ENCODE measurements around the gene SUPT6H.
A peak's percentile ranks its signal among the peaks of the same experiment; 100 is the strongest.
"Not testable (repeated sequence)": the region's sequence is repeated elsewhere in the genome, so short reads cannot be mapped to it uniquely, and the experiment has no call there.

Gene SUPT6H

GRCh38 chr17:28722417-28723158 is 60.6 kb downstream of the SUPT6H start:
- no peak for DNase-seq

- DNase-seq, result no peak
Measured at GRCh38 chr17:28723159-28723835, 61.3 kb downstream of the SUPT6H start.

- DNase-seq, result not testable (repeated sequence)
Measured at GRCh38 chr17:28723836-28724499, 62.0 kb downstream of the SUPT6H start.

- no peak for DNase-seq
Measured at GRCh38 chr17:28724500-28725165, 62.6 kb downstream of the SUPT6H start.

- no peak for DNase-seq
Measured at GRCh38 chr17:28725166-28725659, 63.2 kb downstream of the SUPT6H start.

- peak; percentile 31 for DNase-seq
Measured at GRCh38 chr17:28725660-28726225, 63.7 kb downstream of the SUPT6H start.

GRCh38 chr17:28726226-28726626 is 64.2 kb downstream of the SUPT6H start, which contains the start of gene TLCD1:
Gene TLCD1, minus strand, starts transcription at chr17:28726233. Its CDS starts 136 bp downstream, at chr17:28726097.
- DNase-seq, result peak; percentile 71

GRCh38 chr17:28726627-28727491 is 64.9 kb downstream of the SUPT6H start:
- peak; percentile 92 for DNase-seq

- DNase-seq, result peak; percentile 97
Measured at GRCh38 chr17:28728364-28729200, 66.6 kb downstream of the SUPT6H start, which contains the start of gene NEK8. Gene NEK8, plus strand, starts transcription at chr17:28728788. Its CDS starts 26 bp downstream, at chr17:28728814.

GRCh38 chr17:28729950-28730330 is 67.9 kb downstream of the SUPT6H start:
- DNase-seq, result no peak

GRCh38 chr17:28733346-28733745 is 71.3 kb downstream of the SUPT6H start:
- DNase-seq, result no peak

GRCh38 chr17:28734712-28735241 is 72.8 kb downstream of the SUPT6H start:
- DNase-seq, result no peak

- DNase-seq, result no peak
Measured at GRCh38 chr17:28735242-28735722, 73.3 kb downstream of the SUPT6H start.

- DNase-seq, result not testable (repeated sequence)
Measured at GRCh38 chr17:28735913-28736769, 74.1 kb downstream of the SUPT6H start.

GRCh38 chr17:28737316-28737715 is 75.3 kb downstream of the SUPT6H start:
- no peak for DNase-seq

- no peak for DNase-seq
Measured at GRCh38 chr17:28737770-28738679, 76.0 kb downstream of the SUPT6H start.

GRCh38 chr17:28738680-28739384 is 76.8 kb downstream of the SUPT6H start:
- DNase-seq, result peak; percentile 70
